MCF 10A (cell line): Measurements from ENCODE around the gene PUS1. TPM values are rescaled to one million over a fixed set of nuclear protein-coding genes. Genes with fewer than 3 reads are reported as not detected.

Experiments used
- BruUV-seq: library from RNA; stranded (reverse); fragments of 400-500 nt; replicated peaks from 2 replicates; lab custom pipeline; 2021; lab: Mats Ljungman, UMichigan
- CTCF ChIA-PET: fragments of 300-600 bp; sonication (Branson Sonifier 250); formaldehyde crosslinking; extraction: SDS; loops from one replicate; lab custom pipeline; 2021; ENCODE audit warnings: antibody characterized with exemption, inconsistent platforms; lab: Yijun Ruan, JAX
- POLR2A ChIA-PET: fragments of 300-600, 350-650 bp; sonication (Branson Sonifier 250); formaldehyde crosslinking; extraction: SDS; loops from one replicate; lab custom pipeline; 2020; ENCODE audit warnings: antibody characterized with exemption, inconsistent platforms; lab: Yijun Ruan, JAX
- DNase-seq: peaks from one replicate; pipeline ENCODE4 v3.0.0-alpha.2; 2018; ENCODE audit not compliant: unreplicated experiment
- H3K27ac Mint-ChIP-seq: one replicate; pipeline ENCODE4 v1.8.0; 2022; ENCODE audit warnings: mild to moderate bottlenecking, low read depth, mixed read lengths; ENCODE audit not compliant: unreplicated experiment
- H3K27me3 Mint-ChIP-seq: one replicate; pipeline ENCODE4 v1.8.0; 2022; ENCODE audit warnings: mixed read lengths; ENCODE audit not compliant: insufficient read depth, unreplicated experiment
- H3K36me3 Mint-ChIP-seq: one replicate; pipeline ENCODE4 v1.8.0; 2022; ENCODE audit warnings: mild to moderate bottlenecking, moderate library complexity, mixed read lengths; ENCODE audit not compliant: insufficient read depth, unreplicated experiment
- H3K4me1 Mint-ChIP-seq: one replicate; pipeline ENCODE4 v1.8.0; 2022; ENCODE audit warnings: mixed read lengths; ENCODE audit not compliant: insufficient read depth, unreplicated experiment
- H3K4me3 Mint-ChIP-seq: one replicate; pipeline ENCODE4 v1.8.0; 2022; ENCODE audit warnings: mild to moderate bottlenecking, moderate library complexity, mixed read lengths; ENCODE audit not compliant: unreplicated experiment
- H3K9me3 Mint-ChIP-seq: one replicate; pipeline ENCODE4 v1.8.0; 2022; ENCODE audit warnings: mixed read lengths; ENCODE audit not compliant: unreplicated experiment
- intact Hi-C: fragments of 100-400 bp; cut with micrococcal nuclease; formaldehyde crosslinking; loops from 2 replicates; pipeline ENCODE4 v1.14.1; 2022
- total RNA-seq: library from RNA; stranded (reverse); gene quantifications from 2 replicates; pipeline ENCODE4 v1.2.3, GENCODE V29; 2022
- TF ChIP-seq, protein P1 (sequence below): fragments of 200-600 bp; IDR thresholded peaks from one replicate; pipeline ENCODE4 v1.8.0; 2022; ENCODE audit warnings: antibody characterized with exemption, mild to moderate bottlenecking; ENCODE audit not compliant: unreplicated experiment

Gene PUS1
- total RNA-seq, 1 experiment from 2014 or later: 72.3 TPM

DNA sequence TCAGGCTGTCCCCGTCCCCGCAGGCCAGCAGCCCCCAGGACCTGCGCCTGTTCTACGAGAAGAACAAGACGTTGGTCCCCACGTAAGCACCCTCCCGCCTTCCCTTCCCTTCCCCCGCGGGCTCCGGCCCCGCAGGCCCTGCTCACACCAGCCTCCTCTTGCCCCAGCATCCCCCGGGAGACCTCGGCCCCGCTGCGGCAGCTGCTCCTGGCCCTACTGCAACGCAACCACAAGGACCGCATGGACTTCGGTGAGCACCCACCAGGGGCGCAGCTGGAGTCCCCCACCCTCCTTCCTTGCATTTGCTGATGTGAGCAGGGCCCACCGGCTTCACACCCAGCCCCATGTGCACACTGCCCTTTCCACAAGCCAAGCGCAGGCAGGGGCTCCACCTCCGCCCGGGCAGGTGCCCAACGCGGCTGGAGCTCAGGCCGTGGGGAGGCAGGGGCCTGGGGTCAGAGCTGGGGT, 19.3 kb upstream of the PUS1 start:
- ChIA-PET CTCF (no interaction called here), POLR2A (interaction anchor here (0.7 to 1.2 kb wide), 2 partner anchors 20 to 199 kb away, joined by 3 to 5 read pairs; partner anchors contain the start of genes PUS1 and SFSWAP)
- Mint-ChIP-seq H3K36me3 (peaks cover 41% of the 10 kb centered on the region), H3K27ac (no peak overlapping the region), H3K27me3 (no peaks in the 10 kb centered on the region), H3K9me3 (no peaks in the 10 kb centered on the region), H3K4me1 (peaks cover 9% of the 10 kb centered on the region), H3K4me3 (no peak overlapping the region)
- TF ChIP-seq, protein P1, sequence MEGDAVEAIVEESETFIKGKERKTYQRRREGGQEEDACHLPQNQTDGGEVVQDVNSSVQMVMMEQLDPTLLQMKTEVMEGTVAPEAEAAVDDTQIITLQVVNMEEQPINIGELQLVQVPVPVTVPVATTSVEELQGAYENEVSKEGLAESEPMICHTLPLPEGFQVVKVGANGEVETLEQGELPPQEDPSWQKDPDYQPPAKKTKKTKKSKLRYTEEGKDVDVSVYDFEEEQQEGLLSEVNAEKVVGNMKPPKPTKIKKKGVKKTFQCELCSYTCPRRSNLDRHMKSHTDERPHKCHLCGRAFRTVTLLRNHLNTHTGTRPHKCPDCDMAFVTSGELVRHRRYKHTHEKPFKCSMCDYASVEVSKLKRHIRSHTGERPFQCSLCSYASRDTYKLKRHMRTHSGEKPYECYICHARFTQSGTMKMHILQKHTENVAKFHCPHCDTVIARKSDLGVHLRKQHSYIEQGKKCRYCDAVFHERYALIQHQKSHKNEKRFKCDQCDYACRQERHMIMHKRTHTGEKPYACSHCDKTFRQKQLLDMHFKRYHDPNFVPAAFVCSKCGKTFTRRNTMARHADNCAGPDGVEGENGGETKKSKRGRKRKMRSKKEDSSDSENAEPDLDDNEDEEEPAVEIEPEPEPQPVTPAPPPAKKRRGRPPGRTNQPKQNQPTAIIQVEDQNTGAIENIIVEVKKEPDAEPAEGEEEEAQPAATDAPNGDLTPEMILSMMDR: no peak
- no peak for DNase-seq
- intact Hi-C loops: no loop called here
- no TSS peak for BruUV-seq

DNA sequence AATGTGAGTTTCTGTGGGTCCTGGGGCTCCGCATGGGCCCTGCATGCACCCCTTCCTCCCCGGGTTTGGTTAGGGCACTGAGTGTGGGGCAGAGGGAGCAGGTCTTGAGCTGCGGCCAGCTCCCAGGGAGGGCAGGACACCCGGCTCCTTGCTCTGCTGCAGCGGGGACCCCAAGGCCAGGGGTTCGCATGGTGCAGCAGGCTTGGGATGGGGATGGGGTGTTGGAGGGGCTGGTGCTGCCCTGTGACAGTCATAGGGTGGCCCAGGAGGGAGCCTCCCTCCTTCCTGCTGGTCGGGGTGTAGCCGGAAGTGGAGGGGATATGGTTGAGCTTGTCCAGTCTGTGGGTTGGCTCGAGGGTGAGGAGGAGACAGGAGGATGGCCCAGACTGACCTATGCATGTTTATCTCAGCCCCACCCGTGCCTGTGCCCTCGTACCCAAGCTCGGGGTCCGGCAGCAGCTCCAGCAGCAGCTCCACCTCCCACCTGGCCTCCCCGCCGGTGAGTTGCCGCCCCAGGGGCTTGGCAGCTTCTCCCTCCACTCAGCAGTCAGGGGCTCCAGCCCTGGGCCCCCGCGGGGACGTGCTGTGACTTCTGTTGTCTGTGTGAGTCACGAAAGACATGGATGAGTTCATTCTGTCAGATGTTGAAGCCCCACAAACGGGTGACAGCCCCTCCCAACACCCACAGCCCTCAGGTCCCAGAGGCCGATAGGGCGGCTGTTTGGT, 18.6 kb upstream of the PUS1 start:
- Mint-ChIP-seq H3K27me3 (no peaks in the 10 kb centered on the region), H3K9me3 (no peaks in the 10 kb centered on the region), H3K27ac (no peak overlapping the region), H3K4me1 (peaks cover 9% of the 10 kb centered on the region), H3K36me3 (peaks cover 45% of the 10 kb centered on the region), H3K4me3 (no peak overlapping the region)
- intact Hi-C loops: no loop called here
- POLR2A ChIA-PET: interaction anchor here (0.5 to 1.2 kb wide), 3 partner anchors 19 to 199 kb away, joined by 3 to 5 read pairs (median 3); partner anchors contain the start of genes PUS1 and SFSWAP
- no TSS peak for BruUV-seq
- no peak for DNase-seq
- TF ChIP-seq, protein P1: no peak
- CTCF ChIA-PET: interaction anchor here (0.7 kb wide), 1 partner anchor 804 kb away, joined by 3 read pairs; no protein-coding TSS in a partner anchor

DNA sequence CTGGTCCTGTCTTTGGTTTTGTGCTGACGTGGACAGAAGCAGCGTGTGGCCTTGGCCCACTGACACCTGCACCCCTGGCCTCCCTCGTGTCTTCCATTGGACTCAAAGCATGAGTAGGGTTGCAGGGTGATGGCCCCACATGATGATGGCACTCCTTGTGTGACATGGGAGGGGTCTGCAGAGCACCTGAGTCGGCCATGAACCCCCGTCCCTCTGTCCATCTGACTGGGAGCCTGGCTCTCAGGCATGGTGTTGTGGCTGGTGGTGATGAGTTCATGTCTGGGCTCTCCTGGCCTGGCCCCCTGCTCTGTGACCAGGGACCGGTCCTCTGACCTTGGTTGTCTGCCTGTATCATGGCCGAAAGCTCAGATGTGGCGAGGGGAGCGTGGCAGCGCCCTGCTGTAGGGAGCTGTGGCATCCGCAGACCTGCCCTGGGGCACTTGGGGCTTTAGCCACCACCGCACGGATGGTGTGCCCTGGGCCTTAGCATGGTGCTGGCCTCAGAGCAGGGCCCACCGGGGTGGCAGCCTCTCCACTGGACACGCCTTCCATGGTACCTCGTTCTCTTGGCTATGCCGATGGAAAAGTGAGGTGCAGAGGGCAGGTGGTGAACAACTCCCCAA, 17.9 kb upstream of the PUS1 start:
- Mint-ChIP-seq H3K4me3 (no peak overlapping the region), H3K36me3 (peaks cover 48% of the 10 kb centered on the region), H3K9me3 (no peaks in the 10 kb centered on the region), H3K27ac (no peak overlapping the region), H3K4me1 (peaks cover 9% of the 10 kb centered on the region), H3K27me3 (no peaks in the 10 kb centered on the region)
- intact Hi-C loops: no loop called here
- no TSS peak for BruUV-seq
- CTCF ChIA-PET: no interaction called here
- POLR2A ChIA-PET: interaction anchor here (1.2 kb wide), 1 partner anchor 200 kb away, joined by 3 read pairs; the partner anchor contains the start of gene SFSWAP
- DNase-seq: no peak
- TF ChIP-seq, protein P1: no peak

DNA sequence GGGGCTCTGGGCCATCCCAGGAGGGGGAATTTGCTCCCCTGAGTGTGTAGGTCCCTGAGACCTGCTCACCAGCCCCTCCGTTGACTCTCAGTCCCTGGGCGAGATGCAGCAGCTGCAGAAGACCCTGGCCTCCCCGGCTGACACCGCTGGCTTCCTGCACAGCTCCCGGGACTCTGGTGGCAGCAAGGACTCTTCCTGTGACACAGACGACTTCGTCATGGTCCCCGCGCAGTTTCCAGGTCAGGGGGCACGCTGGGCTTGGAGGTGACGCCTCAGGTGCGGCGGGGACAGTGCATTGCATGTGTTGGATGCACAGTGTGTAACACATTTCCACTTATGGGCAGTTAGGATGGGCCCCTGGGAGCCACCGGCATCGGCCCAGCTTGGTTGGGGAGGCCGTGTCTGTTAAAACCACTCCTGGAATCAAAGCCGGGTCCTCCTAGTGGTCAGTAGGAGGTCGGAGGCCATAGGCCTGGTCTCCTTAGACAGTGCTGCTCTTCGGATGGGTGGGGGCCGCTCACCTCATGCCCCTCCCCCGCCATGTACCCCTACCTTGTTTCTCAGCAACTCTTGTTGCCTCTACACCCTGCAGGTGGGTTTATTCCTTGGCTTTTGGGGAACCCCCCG, 17.1 kb upstream of the PUS1 start:
- H3K27me3 Mint-ChIP-seq: no peaks in the 10 kb centered on the region
- TF ChIP-seq, protein P1: no peak
- H3K4me3 Mint-ChIP-seq: no peak overlapping the region
- intact Hi-C loops: no loop called here
- CTCF ChIA-PET: interaction anchor here (0.6 kb wide), 1 partner anchor 18 kb away, joined by 3 read pairs; no protein-coding TSS in a partner anchor
- H3K36me3 Mint-ChIP-seq: peaks cover 54% of the 10 kb centered on the region
- H3K9me3 Mint-ChIP-seq: no peaks in the 10 kb centered on the region
- H3K4me1 Mint-ChIP-seq: peaks cover 9% of the 10 kb centered on the region
- DNase-seq: no peak
- no peak overlapping the region for H3K27ac Mint-ChIP-seq
- POLR2A ChIA-PET: no interaction called here
- no TSS peak for BruUV-seq
